Daoy (cell line): ENCODE results near the gene LRP8. TPM values are rescaled to one million over a fixed set of nuclear protein-coding genes. Genes with fewer than 3 reads are reported as not detected.
"Not testable (repeated sequence)": the region's sequence is repeated elsewhere in the genome, so short reads cannot be mapped to it uniquely, and the experiment has no call there.

Experiments
- DNase-seq: peaks from one replicate; pipeline ENCODE4 v3.0.0-alpha.2; 2015; ENCODE audit warnings: low read depth
- total RNA-seq: library from RNA; depleted of rRNA; stranded (reverse); fragments of >200 nt; shearing (Covaris generic); gene quantifications from 2 replicates; pipeline ENCODE4 v1.2.3, GENCODE V29; 2014; rRNA removed

The LRP8 gene
- total RNA-seq, 1 experiment from 2014 or later = 28.1 TPM

- no peak for DNase-seq
These were observed 109.7 kb downstream of the LRP8 start for GRCh38 chr1:53218201-53218600.

GRCh38 chr1:53214376-53214940 is 113.4 kb downstream of the LRP8 start:
- DNase-seq = no peak

GRCh38 chr1:53210954-53211353 is 116.9 kb downstream of the LRP8 start:
- no peak for DNase-seq

DNA sequence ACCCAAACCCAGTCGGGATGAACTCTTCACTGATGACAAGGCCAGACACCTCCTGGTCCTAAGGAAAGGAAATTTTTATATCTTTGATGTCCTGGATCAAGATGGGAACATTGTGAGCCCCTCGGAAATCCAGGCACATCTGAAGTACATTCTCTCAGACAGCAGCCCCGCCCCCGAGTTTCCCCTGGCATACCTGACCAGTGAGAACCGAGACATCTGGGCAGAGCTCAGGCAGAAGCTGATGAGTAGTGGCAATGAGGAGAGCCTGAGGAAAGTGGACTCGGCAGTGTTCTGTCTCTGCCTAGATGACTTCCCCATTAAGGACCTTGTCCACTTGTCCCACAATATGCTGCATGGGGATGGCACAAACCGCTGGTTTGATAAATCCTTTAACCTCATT is 117.5 kb downstream of the LRP8 start:
- DNase-seq = no peak

DNA sequence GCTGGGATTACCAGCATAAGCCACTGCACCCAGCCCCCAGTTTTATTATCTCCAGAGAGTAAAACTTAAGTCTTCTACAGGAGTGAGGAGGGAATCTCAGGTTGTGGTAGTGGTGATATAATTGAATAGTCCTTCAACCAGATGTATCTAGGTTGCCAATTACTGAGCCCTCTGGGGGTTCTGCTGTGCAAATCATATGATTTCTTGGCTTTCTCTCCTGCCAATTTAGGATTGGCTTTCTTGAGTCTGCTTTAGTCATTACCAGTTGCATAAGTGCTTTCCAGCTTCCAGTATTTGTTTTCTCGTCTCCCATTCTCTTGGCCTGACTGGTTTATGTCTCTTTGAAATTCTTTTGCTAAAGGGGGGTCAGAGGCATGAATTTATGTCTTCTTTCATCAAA is 120.1 kb downstream of the LRP8 start:
- no peak for DNase-seq

DNA sequence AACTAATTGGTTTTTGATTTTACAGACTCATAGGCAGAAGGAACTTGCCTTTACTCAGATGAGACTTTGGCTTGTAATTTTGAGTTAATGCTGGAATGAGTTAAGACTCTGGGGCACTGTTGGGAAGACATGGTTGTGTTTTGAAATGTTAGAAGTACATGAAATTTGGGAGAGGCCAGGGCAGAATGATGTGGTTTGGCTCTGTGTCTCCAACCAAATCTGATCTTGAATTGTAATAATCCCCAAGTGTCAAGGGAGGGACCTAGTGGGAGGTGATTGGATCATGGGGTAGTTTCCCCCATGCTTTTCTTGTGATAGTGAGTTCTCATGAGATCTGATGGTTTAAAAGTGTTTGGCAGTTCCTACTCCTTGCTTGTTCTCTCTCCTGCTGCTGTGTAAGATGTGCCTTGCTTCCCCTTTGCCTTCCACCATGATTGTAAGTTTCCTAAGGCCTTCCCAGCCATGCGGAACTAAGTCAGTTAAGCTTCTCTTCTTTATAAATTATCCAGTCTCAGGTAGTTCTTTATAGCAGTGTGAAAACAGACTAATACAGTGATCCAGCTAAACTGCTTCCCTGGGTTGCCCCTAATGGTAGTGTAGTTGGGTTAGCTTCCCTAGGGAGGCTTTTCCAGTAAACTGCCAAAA is 121.0 kb downstream of the LRP8 start:
- DNase-seq = no peak

DNA sequence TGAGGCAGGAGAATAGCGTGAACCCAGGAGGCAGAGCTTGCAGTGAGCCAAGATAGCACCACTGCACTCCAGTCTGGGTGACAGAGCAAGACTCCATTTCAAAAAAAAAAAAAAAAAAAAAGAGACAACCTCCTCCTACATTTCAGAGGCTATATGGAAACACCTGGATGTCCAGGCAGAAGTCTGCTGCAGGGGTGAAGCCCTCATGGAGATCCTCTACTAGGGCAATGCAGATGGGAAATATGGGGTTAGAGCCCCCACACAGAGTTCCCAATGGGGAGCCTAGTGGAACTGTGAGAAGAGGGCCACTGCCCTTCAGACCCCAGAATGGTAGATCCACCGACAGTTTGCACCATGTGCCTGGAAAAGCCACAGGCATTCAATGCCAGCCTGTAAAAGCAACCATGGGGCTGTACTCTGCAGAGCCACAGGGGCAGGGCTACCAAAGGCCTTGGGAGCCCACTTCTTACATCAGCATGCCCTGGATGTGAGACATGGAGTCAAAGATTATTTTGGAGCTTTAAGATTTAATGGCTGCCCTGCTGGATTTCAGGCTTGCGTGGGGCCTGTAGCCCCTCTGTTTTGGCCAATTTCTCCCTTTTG is 121.7 kb downstream of the LRP8 start:
- not testable (repeated sequence) for DNase-seq

GRCh38 chr1:53205496-53205895 is 122.4 kb downstream of the LRP8 start:
- not testable (repeated sequence) for DNase-seq

- DNase-seq = no peak
These were observed 124.4 kb downstream of the LRP8 start for GRCh38 chr1:53203466-53203865.

DNA sequence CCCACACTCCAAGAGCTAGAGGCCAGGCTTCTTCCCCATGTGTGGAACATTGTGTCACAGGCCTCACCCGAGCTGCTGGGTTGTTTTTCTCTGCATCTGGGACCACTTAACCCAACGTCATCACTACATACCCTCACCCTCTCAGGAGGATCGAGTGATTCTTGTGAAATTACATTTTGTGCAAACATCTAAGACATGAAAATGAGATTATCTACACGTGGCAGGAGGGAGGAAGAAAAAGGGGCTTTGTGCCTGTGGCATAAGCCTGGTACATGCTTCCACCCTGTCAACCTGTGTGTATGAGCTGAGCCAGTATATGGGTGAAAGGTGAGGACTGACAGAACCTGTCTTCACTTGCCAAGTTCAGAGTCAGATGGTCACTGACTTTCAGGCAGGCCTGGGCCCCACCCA is 129.6 kb downstream of the LRP8 start:
- DNase-seq = no peak

GRCh38 chr1:53197291-53198200 is 130.3 kb downstream of the LRP8 start:
- peak; percentile 19 for DNase-seq

GRCh38 chr1:53196485-53197290 is 131.2 kb downstream of the LRP8 start, which contains the start of gene CPT2:
Gene CPT2 (plus strand): TSS chr1:53196824. CDS start chr1:53196944, 120 bp downstream.
- DNase-seq = peak; percentile 97

DNA sequence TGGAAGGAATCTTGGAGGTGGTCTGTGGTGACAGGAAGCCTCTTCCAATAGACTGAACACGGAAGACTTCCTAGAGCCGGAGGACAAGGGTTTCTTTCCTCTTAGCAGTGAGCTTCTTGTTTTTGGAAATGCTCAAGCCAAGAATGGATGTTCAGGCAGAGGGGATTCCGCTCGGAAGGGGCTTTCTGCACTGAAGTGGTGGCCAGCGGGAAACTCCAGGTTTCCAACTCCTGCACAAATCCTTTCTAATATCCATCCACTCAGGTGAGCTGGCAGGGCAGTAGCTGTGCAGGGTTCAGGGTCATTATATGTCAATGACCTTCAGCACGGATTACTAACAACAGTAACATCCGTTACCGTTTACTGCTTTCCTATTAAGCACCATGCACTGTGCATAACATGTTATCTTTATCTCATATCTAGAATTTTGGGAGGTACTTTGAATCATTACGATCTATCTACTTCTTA is 131.8 kb downstream of the LRP8 start:
- DNase-seq = no peak

DNA sequence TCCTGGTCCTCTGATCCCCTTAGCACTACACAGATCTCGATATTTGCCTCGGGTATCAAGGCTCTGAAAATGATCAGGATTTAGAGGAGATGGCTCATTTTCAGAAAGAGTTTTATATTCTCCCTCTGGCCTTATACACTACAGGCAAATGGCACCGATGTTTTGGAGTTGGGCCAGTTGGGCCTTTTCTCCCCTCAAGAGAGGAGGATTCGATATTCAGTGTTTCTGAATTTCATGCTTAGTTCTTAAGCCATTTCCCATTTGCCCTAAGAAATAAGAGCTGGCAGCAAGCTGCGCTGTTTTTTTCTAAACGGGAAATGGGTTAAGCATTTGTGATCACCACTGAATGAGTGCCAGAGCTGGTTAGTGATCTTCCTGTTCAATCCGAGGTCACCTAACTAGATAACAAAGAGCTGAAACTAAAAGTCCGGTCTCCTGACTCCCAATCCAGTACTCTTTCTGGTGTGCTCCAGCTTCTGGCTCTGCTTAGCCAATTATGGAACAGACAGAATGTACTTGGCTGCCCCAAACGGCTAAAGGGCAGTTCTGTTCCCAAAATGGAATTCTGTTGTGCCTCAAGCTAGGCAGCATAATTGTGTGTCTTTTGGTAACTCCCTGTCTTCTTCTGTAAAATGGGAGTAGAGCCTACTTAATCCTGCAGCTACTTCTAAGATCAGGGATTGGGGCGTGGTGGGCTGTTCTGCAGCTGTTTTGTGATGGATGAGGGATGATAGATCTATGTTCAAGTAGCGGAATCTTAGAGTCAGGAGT is 132.4 kb downstream of the LRP8 start:
- no peak for DNase-seq

Other genes with a start within 250 kb of the LRP8 start
- not detected in 2 replicates for gene SLC1A7, start 185.4 kb downstream of the LRP8 start, total RNA-seq
- 13.7 and 18.3 TPM in 2 replicates for gene CPT2, start 131.2 kb downstream of the LRP8 start, total RNA-seq
- gene CZIB, start 107.4 kb downstream of the LRP8 start, total RNA-seq = 73.9 and 83.4 TPM in 2 replicates
- gene MAGOH, start 89.6 kb downstream of the LRP8 start, total RNA-seq = 51.6 and 60.0 TPM in 2 replicates
- not detected in 2 replicates for gene DMRTB1, start 131.3 kb upstream of the LRP8 start, total RNA-seq